Tibial artery (tissue), 4 donors: Measurements from ENCODE around the gene ABR.
A peak's percentile ranks its signal among the peaks of the same experiment; 100 is the strongest.
"Not testable (repeated sequence)": the region's sequence is repeated elsewhere in the genome, so short reads cannot be mapped to it uniquely, and the experiment has no call there.

Experiments
- DNase-seq, 2 donors: peaks; one replicate each; pipeline ENCODE4 v3.0.0-alpha.2; 2019
- H3K27ac ChIP-seq, 2 donors: fragments of 200-600 bp; sonication (generic) in 1 of 2; 1 replicate in 1 of 2; 2 replicates in 1 of 2; pipeline ENCODE4 v1.5.1; 2018 to 2019; ENCODE audit warnings: mild to moderate bottlenecking in 1 of 2
- H3K27me3 ChIP-seq, 2 donors: fragments of 200-600 bp; sonication (generic) in 1 of 2; one replicate each; pipeline versions ENCODE4 v1.5.1 to v1.6.0; 2016 to 2019
- H3K36me3 ChIP-seq, 3 donors: fragments of 200-600 bp; sonication (generic) in 2 of 3; one replicate each; pipeline ENCODE4 v1.5.1; 2016 to 2019; ENCODE audit warnings: mild to moderate bottlenecking in 2 of 3
- H3K4me1 ChIP-seq, 4 donors: fragments of 200-600 bp; sonication (generic) in 2 of 4; 1 replicate in 3 of 4; 2 replicates in 1 of 4; pipeline ENCODE4 v1.5.1; 2016 to 2019
- H3K4me3 ChIP-seq, 2 donors: fragments of 200-600 bp; sonication (generic) in 1 of 2; 1 replicate in 1 of 2; 2 replicates in 1 of 2; pipeline ENCODE4 v1.5.1; 2018 to 2019; ENCODE audit warnings: mild to moderate bottlenecking in 2 of 2
- H3K9me3 ChIP-seq, 3 donors: fragments of 200-600 bp; sonication (generic) in 1 of 3; one replicate each; pipeline ENCODE4 v1.5.1; 2016 to 2019
- intact Hi-C: fragments of 100-400 bp; cut with DNase I; formaldehyde crosslinking; loops from one replicate; pipeline ENCODE4 v1.15.0; 2023; ENCODE audit warnings: low total_unique reads
- TF ChIP-seq, protein P1 (sequence below), 2 experiments: fragments of 200-600 bp in 1 of 2; fragments of 450-650 bp in 1 of 2; IDR thresholded peaks; one replicate each; pipeline ENCODE4 v1.5.1; 2017 to 2019; ENCODE audit warnings: antibody characterized with exemption in 2 of 2, mild to moderate bottlenecking in 1 of 2, moderate library complexity in 1 of 2

Gene ABR

GRCh38 chr17:1153795-1154546 is 25.8 kb downstream of the ABR start:
- no peaks in the 10 kb centered on the region for H3K27me3 ChIP-seq
- TF ChIP-seq, protein P1, sequence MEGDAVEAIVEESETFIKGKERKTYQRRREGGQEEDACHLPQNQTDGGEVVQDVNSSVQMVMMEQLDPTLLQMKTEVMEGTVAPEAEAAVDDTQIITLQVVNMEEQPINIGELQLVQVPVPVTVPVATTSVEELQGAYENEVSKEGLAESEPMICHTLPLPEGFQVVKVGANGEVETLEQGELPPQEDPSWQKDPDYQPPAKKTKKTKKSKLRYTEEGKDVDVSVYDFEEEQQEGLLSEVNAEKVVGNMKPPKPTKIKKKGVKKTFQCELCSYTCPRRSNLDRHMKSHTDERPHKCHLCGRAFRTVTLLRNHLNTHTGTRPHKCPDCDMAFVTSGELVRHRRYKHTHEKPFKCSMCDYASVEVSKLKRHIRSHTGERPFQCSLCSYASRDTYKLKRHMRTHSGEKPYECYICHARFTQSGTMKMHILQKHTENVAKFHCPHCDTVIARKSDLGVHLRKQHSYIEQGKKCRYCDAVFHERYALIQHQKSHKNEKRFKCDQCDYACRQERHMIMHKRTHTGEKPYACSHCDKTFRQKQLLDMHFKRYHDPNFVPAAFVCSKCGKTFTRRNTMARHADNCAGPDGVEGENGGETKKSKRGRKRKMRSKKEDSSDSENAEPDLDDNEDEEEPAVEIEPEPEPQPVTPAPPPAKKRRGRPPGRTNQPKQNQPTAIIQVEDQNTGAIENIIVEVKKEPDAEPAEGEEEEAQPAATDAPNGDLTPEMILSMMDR (IDR thresholded peaks at IDR 0.05) = no peak
- peak overlapping the region in 1 of 2 donors; percentile 32 for H3K27ac ChIP-seq
- no peaks in the 10 kb centered on the region for H3K9me3 ChIP-seq
- intact Hi-C loops = no loop called here
- peak; percentile 76 to 89 for DNase-seq
- peaks cover 0 to 12% (median 4%) of the 10 kb centered on the region in 4 donors for H3K4me1 ChIP-seq
- peaks cover 0 to 13% (median 0%) of the 10 kb centered on the region in 3 donors for H3K36me3 ChIP-seq
- no peak overlapping the region for H3K4me3 ChIP-seq

- H3K9me3 ChIP-seq, intact Hi-C loops, DNase-seq: not testable (repeated sequence)
These were observed 27.2 kb downstream of the ABR start for GRCh38 chr17:1152582-1152981.

GRCh38 chr17:1150863-1151600 is 28.7 kb downstream of the ABR start:
- no peak overlapping the region for H3K4me3 ChIP-seq
- no peaks in the 10 kb centered on the region for H3K27me3 ChIP-seq
- H3K27ac ChIP-seq = no peak overlapping the region
- H3K36me3 ChIP-seq = peaks cover 0 to 13% (median 0%) of the 10 kb centered on the region in 3 donors
- intact Hi-C loops = no loop called here
- no peaks in the 10 kb centered on the region for H3K9me3 ChIP-seq
- H3K4me1 ChIP-seq = peaks cover 0 to 12% (median 4%) of the 10 kb centered on the region in 4 donors
- DNase-seq = no peak
- TF ChIP-seq, protein P1 (IDR thresholded peaks at IDR 0.05) = no peak

More at GRCh38 chr17:1152582-1152981, 27.2 kb downstream of the ABR start:
- peaks cover 0 to 13% (median 0%) of the 10 kb centered on the region in 3 donors for H3K36me3 ChIP-seq
- H3K4me1 ChIP-seq = peaks cover 0 to 12% (median 4%) of the 10 kb centered on the region in 4 donors
- not testable (repeated sequence) for H3K27me3 ChIP-seq, H3K4me3 ChIP-seq, H3K27ac ChIP-seq

GRCh38 chr17:1149869-1150268 is 29.9 kb downstream of the ABR start:
- no peaks in the 10 kb centered on the region for H3K9me3 ChIP-seq
- TF ChIP-seq, protein P1 (IDR thresholded peaks at IDR 0.05) = no peak
- H3K4me1 ChIP-seq = peaks cover 0 to 11% (median 4%) of the 10 kb centered on the region in 4 donors
- no peak for DNase-seq
- no peaks in the 10 kb centered on the region for H3K27me3 ChIP-seq
- intact Hi-C loops = no loop called here
- peaks cover 0 to 13% (median 0%) of the 10 kb centered on the region in 3 donors for H3K36me3 ChIP-seq
- no peak overlapping the region for H3K27ac ChIP-seq
- H3K4me3 ChIP-seq = no peak overlapping the region

GRCh38 chr17:1147664-1148063 is 32.1 kb downstream of the ABR start:
- DNase-seq = no peak
- no peaks in the 10 kb centered on the region for H3K9me3 ChIP-seq
- H3K4me3 ChIP-seq = no peak overlapping the region
- H3K27ac ChIP-seq = no peak overlapping the region
- H3K36me3 ChIP-seq = peaks cover 0 to 13% (median 0%) of the 10 kb centered on the region in 3 donors
- TF ChIP-seq, protein P1 (IDR thresholded peaks at IDR 0.05) = peak; percentile 51 to 55
- intact Hi-C loops = no loop called here
- H3K4me1 ChIP-seq = no peaks in the 10 kb centered on the region
- H3K27me3 ChIP-seq = no peaks in the 10 kb centered on the region
